Esophagus squamous epithelium (tissue), 5 donors: ENCODE measurements around the gene AMH. TPM values are rescaled to one million over a fixed set of nuclear protein-coding genes. Genes with fewer than 3 reads are reported as not detected.

Experiments
- DNase-seq: peaks from one replicate; lab custom pipeline; 2025; lab: John Stamatoyannopoulos, UW
- H3K27ac ChIP-seq, 4 donors: fragments of 200-600 bp; sonication (generic); one replicate each; pipeline ENCODE4 v1.5.1; 2016 to 2019; ENCODE audit warnings: mild to moderate bottlenecking in 1 of 4
- H3K27me3 ChIP-seq, 4 donors: fragments of 200-600 bp; sonication (generic); 1 replicate in 3 of 4; 2 replicates in 1 of 4; pipeline versions ENCODE4 v1.5.1 to v1.6.0; 2017 to 2021; ENCODE audit warnings: antibody characterized with exemption in 1 of 4
- H3K36me3 ChIP-seq, 3 donors: fragments of 200-600 bp; sonication (generic); one replicate each; pipeline ENCODE4 v1.5.1; 2016 to 2019
- H3K4me1 ChIP-seq, 3 donors: fragments of 200-600 bp; sonication (generic); one replicate each; pipeline ENCODE4 v1.5.1; 2017 to 2019
- H3K4me3 ChIP-seq, 4 donors: fragments of 200-600 bp; sonication (generic); 1 replicate in 3 of 4; 2 replicates in 1 of 4; pipeline ENCODE4 v1.5.1; 2016 to 2019; ENCODE audit warnings: mild to moderate bottlenecking in 2 of 4, moderate library complexity in 1 of 4
- H3K9me3 ChIP-seq, 3 donors: fragments of 200-600 bp; sonication (generic); one replicate each; pipeline ENCODE4 v1.5.1; 2016 to 2019
- POLR2A ChIP-seq, 4 donors: fragments of 450-650 bp; IDR thresholded peaks; one replicate each; pipeline ENCODE4 v1.6.1; 2017; ENCODE audit warnings: antibody characterized with exemption in 4 of 4, mild to moderate bottlenecking in 4 of 4, moderate library complexity in 3 of 4
- WGBS, 2 donors: methylation state at CpG; one replicate each; pipeline ENCODE4 v1.1.5; 2018; 5-methylcytosine and 5-hydroxymethylcytosine counted together
- intact Hi-C: fragments of 100-400 bp; cut with DNase I; formaldehyde crosslinking; loops from one replicate; pipeline ENCODE4 v1.15.0; 2022
- total RNA-seq, 4 donors: library from RNA; depleted of rRNA; stranded (reverse); fragments of >200 nt; gene quantifications; one replicate each; pipeline ENCODE4 v1.1.0, GENCODE V29; 2016
- TF ChIP-seq, protein P1 (sequence below), 6 experiments: fragments of 450-650 bp in 4 of 6; fragments of 200-600 bp in 2 of 6; sonication (generic) in 2 of 6; IDR thresholded peaks; one replicate each; pipeline ENCODE4 v1.5.1; 2016 to 2019; ENCODE audit warnings: antibody characterized with exemption in 6 of 6, mild to moderate bottlenecking in 4 of 6, moderate library complexity in 4 of 6
- donor health status: DM: yes; HTN: yes; CAD: no.

Gene AMH
- total RNA-seq, 4 donors from 2014 or later: 0.76 to 1.1 (median 0.88) TPM; not detected in 1

GRCh38 chr19:2229103-2230032 lies 19.8 kb upstream of the AMH start:
- Histone ChIP-seq H3K4me1 (peaks cover 0 to 64% (median 8%) of the 10 kb centered on the region in 3 donors), H3K9me3 (no peaks in the 10 kb centered on the region), H3K27ac (no peak overlapping the region), H3K36me3 (peaks cover 35 to 100% (median 55%) of the 10 kb centered on the region in 3 donors), H3K4me3 (no peak overlapping the region), H3K27me3 (no peaks in the 10 kb centered on the region)
- intact Hi-C loops: loop anchor here (10.0 kb wide), 1 partner anchor 75 kb away; the partner anchor contains the start of gene AP3D1
- TF ChIP-seq, protein P1, sequence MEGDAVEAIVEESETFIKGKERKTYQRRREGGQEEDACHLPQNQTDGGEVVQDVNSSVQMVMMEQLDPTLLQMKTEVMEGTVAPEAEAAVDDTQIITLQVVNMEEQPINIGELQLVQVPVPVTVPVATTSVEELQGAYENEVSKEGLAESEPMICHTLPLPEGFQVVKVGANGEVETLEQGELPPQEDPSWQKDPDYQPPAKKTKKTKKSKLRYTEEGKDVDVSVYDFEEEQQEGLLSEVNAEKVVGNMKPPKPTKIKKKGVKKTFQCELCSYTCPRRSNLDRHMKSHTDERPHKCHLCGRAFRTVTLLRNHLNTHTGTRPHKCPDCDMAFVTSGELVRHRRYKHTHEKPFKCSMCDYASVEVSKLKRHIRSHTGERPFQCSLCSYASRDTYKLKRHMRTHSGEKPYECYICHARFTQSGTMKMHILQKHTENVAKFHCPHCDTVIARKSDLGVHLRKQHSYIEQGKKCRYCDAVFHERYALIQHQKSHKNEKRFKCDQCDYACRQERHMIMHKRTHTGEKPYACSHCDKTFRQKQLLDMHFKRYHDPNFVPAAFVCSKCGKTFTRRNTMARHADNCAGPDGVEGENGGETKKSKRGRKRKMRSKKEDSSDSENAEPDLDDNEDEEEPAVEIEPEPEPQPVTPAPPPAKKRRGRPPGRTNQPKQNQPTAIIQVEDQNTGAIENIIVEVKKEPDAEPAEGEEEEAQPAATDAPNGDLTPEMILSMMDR (IDR thresholded peaks at IDR 0.05): no peak
- TF ChIP-seq POLR2A (IDR thresholded peaks at IDR 0.05): no peak
- WGBS, 2 donors: 92 to 96% methylated on average over 12 to 20 of the region's 45 CpGs
- DNase-seq: no peak

GRCh38 chr19:2230033-2230531 lies 19.0 kb upstream of the AMH start:
- no peaks in the 10 kb centered on the region for H3K9me3 ChIP-seq
- intact Hi-C loops: loop anchor here (10.0 kb wide), 1 partner anchor 75 kb away; the partner anchor contains the start of gene AP3D1
- H3K27ac ChIP-seq: no peak overlapping the region
- no peak overlapping the region for H3K4me3 ChIP-seq
- peaks cover 4 to 71% (median 16%) of the 10 kb centered on the region in 3 donors for H3K4me1 ChIP-seq
- WGBS, 2 donors: 75 to 86% methylated on average over 28 to 39 of the region's 43 CpGs
- H3K27me3 ChIP-seq: no peaks in the 10 kb centered on the region
- peaks cover 29 to 99% (median 49%) of the 10 kb centered on the region in 3 donors for H3K36me3 ChIP-seq
- TF ChIP-seq, protein P1 (IDR thresholded peaks at IDR 0.05): no peak
- TF ChIP-seq POLR2A (IDR thresholded peaks at IDR 0.05): no peak
- no peak for DNase-seq

- peaks cover 6 to 77% (median 19%) of the 10 kb centered on the region in 3 donors for H3K4me1 ChIP-seq
- H3K27ac ChIP-seq: peak overlapping the region in 1 of 4 donors; percentile 13
- H3K27me3 ChIP-seq: no peaks in the 10 kb centered on the region
- no peaks in the 10 kb centered on the region for H3K9me3 ChIP-seq
- H3K4me3 ChIP-seq: no peak overlapping the region
- 48 to 59% methylated on average over 3 to 4 of the region's 12 CpGs for WGBS, 2 donors
- TF ChIP-seq, protein P1 (IDR thresholded peaks at IDR 0.05): no peak
- no peak for TF ChIP-seq POLR2A (IDR thresholded peaks at IDR 0.05)
- no peak for DNase-seq
- peaks cover 21 to 90% (median 40%) of the 10 kb centered on the region in 3 donors for H3K36me3 ChIP-seq
- intact Hi-C loops: loop anchor here (10.0 kb wide), 1 partner anchor 76 kb away; the partner anchor contains the start of gene AP3D1
These were observed 18.2 kb upstream of the AMH start for GRCh38 chr19:2230807-2231533.

- WGBS, 2 donors: 64 to 72% methylated on average over 5 to 8 of the region's 21 CpGs
- Histone ChIP-seq H3K36me3 (peaks cover 15 to 82% (median 32%) of the 10 kb centered on the region in 3 donors), H3K27ac (no peak overlapping the region), H3K4me1 (peaks cover 6 to 77% (median 19%) of the 10 kb centered on the region in 3 donors), H3K4me3 (no peak overlapping the region), H3K9me3 (no peaks in the 10 kb centered on the region), H3K27me3 (no peaks in the 10 kb centered on the region)
- no peak for DNase-seq
- intact Hi-C loops: loop anchor here (10.0 kb wide), 1 partner anchor 77 kb away; the partner anchor contains the start of gene AP3D1
- TF ChIP-seq, protein P1 (IDR thresholded peaks at IDR 0.05): no peak
- TF ChIP-seq POLR2A (IDR thresholded peaks at IDR 0.05): no peak
These were observed 17.4 kb upstream of the AMH start for GRCh38 chr19:2231621-2232221.
